Umbilical cord (tissue), 2 donors: ENCODE results near the gene MACROH2A2. TPM values are rescaled to one million over a fixed set of nuclear protein-coding genes. Genes with fewer than 3 reads are reported as not detected.
"Not testable (repeated sequence)": the region's sequence is repeated elsewhere in the genome, so short reads cannot be mapped to it uniquely, and the experiment has no call there.

ENCODE experiments used
- DNase-seq: peaks from one replicate; pipeline ENCODE4 v3.0.0-alpha.2; 2015; ENCODE audit warnings: low spot score
- total RNA-seq: library from RNA; depleted of rRNA; stranded (reverse); fragments of >200 nt; gene quantifications from one replicate; pipeline ENCODE4 v1.2.3, GENCODE V29; 2014; ENCODE audit warnings: low replicate concordance; ENCODE audit not compliant: insufficient read depth

The MACROH2A2 gene
- total RNA-seq, 1 donor from 2014 or later: 10.4 TPM

GRCh38 chr10:70101068-70101562 lies 48.5 kb downstream of the MACROH2A2 start:
- DNase-seq: not testable (repeated sequence)

- DNase-seq: no peak
Measured at GRCh38 chr10:70101668-70102067, 49.0 kb downstream of the MACROH2A2 start.

- no peak for DNase-seq
Measured at GRCh38 chr10:70106958-70107791, 54.5 kb downstream of the MACROH2A2 start.

GRCh38 chr10:70109064-70109729 lies 56.6 kb downstream of the MACROH2A2 start:
- no peak for DNase-seq

GRCh38 chr10:70111496-70111895 lies 58.9 kb downstream of the MACROH2A2 start:
- no peak for DNase-seq

GRCh38 chr10:70112071-70112470 lies 59.4 kb downstream of the MACROH2A2 start:
- DNase-seq: no peak

- DNase-seq: no peak
Measured at GRCh38 chr10:70114902-70115301, 62.3 kb downstream of the MACROH2A2 start.

GRCh38 chr10:70115948-70116682 lies 63.5 kb downstream of the MACROH2A2 start:
- peak; percentile 34 for DNase-seq

GRCh38 chr10:70117646-70118045 lies 65.0 kb downstream of the MACROH2A2 start:
- DNase-seq: no peak

GRCh38 chr10:70118196-70118595 lies 65.5 kb downstream of the MACROH2A2 start:
- no peak for DNase-seq

GRCh38 chr10:70119197-70119596 lies 66.6 kb downstream of the MACROH2A2 start:
- no peak for DNase-seq

- DNase-seq: no peak
Measured at GRCh38 chr10:70119623-70120022, 67.0 kb downstream of the MACROH2A2 start.

- no peak for DNase-seq
Measured at GRCh38 chr10:70120417-70120816, 67.8 kb downstream of the MACROH2A2 start.

- no peak for DNase-seq
Measured at GRCh38 chr10:70121281-70121949, 68.8 kb downstream of the MACROH2A2 start.

GRCh38 chr10:70122742-70123141 lies 70.1 kb downstream of the MACROH2A2 start:
- DNase-seq: no peak

GRCh38 chr10:70123166-70123565 lies 70.5 kb downstream of the MACROH2A2 start:
- DNase-seq: not testable (repeated sequence)

GRCh38 chr10:70123817-70124216 lies 71.2 kb downstream of the MACROH2A2 start:
- DNase-seq: no peak

GRCh38 chr10:70124415-70124814 lies 71.8 kb downstream of the MACROH2A2 start:
- no peak for DNase-seq

GRCh38 chr10:70124918-70125317 lies 72.3 kb downstream of the MACROH2A2 start:
- no peak for DNase-seq

GRCh38 chr10:70125918-70126552 lies 73.4 kb downstream of the MACROH2A2 start:
- no peak for DNase-seq
